Measurements from ENCODE around the gene AQP5.

AQP5 gene

GRCh38 chr12:49961111-49961922 lies at the start of gene AQP5:
TSS of gene AQP5 (plus strand) at chr12:49961872. CDS start at chr12:49962018, 146 bp downstream.
- DNase-seq = no peak

DNA sequence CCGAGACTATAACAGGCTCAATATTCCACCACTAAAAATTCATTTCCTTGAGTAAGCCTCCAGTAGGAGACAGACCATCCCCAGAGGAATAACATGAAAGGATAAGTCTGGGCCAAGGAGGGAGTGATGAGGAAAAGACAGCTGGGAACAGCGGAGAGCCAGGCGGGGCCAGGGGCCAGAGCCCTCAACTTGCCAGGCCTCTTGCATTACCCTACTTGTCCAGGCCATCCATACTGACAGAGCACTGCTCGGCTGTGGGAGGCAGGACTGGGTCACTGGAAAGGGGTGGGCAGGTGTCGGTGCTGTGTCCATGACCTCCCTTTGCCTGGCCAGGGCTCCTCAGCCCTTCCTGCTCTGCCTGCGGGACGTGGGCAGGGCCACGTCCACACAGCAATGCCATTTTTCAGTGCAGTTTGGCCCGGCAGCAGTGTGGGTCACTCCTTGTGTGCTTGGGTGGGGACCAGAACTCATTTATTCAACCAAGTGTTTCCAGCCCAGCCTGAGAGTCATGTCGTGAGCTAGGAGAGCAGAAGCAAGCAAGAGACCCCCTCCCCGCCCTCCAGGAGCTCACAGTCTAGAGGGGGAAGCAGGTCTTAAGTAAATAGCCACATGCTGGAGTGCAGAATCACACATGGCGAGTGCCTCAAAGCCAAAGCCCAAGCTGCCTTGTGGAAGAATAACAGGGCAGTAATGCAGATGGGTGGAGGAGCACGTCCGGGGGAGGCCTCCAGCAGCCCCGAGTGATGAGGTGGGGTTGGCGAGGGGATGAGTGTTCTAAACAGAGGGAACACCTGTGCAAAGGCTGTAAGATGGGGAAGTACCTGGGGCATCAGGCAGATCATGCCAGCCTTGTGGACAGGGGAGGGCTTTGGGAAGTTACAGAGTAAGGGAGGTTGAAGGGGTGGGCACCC lies 49.1 kb upstream of the AQP5 start:
- DNase-seq = no peak

DNA sequence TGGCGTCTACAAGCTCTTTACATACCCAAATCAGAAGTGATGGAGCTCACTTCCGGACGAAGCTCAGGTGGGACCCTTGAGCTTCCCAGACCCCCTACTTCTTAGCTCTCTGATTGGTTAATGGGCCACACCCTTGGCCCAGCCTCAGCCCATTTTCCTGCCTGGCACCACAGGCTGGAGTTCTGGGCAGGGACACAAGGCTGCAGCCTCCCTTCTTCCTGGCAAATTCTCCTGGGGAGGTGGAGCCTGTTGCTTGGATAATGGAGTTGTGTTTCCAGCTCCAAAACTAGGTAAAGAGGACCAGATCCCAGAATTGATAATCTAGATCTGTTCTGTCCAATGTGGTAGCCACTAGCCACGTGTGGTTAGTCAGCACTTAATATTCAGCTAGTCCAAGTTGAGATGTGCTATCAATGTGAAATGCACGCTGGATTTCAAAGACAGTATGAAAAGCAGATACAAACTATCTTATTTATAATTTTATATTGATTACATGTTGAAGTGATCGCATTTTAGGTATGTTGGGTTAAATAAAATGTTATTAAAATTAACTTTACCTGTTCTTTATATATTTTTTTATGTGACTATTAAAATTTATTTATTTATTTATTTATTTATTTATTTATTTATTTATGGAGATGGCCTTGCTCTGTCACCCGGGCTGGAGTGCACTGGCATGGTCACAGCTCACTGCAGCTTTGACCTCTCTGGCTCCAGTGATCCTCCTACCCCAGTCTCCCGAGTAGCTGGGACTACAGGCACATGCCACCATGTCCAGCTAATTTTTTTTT lies 45.3 kb upstream of the AQP5 start:
- DNase-seq = no peak

- no peak for DNase-seq
These were observed 44.4 kb upstream of the AQP5 start for GRCh38 chr12:49917166-49917787.

DNA sequence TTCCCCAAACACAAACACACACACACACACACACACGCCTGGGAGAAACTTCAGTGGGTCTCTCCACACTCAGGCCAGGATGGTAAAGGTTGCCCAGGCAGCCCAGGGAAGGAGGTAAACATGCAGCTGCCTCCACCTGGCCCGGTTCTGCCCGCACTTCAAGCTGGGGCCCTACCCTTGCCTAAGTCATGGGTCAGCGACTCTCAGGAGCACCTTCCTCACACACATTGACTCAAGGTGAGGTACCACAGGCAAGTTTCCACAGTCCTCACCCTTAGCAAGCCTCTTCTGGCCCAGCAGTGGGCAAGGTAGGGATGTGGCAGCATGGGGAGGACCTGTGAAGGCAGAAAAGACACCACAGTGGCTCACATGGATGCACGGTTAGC lies 43.9 kb upstream of the AQP5 start:
- DNase-seq = no peak

GRCh38 chr12:49920241-49920914 lies 41.3 kb upstream of the AQP5 start:
- no peak for DNase-seq

DNA sequence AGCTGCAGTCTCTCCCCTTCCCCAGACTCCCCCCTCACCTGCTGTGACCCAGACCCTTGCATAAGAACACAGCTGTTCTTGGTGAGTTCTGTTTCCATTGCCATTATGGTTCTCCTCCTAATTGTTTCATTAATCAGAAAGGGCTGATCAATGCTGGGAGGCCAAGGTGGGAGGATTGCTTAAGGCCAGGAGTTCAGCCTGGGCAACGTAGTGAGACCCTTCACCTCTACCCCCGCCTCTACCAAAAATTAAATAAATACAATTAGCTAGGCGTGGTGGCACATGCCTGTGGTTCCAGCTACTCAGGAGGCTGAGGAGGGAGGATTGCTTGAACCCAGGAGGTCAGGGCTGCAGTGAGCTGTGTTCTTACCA lies 40.8 kb upstream of the AQP5 start:
- no peak for DNase-seq

DNA sequence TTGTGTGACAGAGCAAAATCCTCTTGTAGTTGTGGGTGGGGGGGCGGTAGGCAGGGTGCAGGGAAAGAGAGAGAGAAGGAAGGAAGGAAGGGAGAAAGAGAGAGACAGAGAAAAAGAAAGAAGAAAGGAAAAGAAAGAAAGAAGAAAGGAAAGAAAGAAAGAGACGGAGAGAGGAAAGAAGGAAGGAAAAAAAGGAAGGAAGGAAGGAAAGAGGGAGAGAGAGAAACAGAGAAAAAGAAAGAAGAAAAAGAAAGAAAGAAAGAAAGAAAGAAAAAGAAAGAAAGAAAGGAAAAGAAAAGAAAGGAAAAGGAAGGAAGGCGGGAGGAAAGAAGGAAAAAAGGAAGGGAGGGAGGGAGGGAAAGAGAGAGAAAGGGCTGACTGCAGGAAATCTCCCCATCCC lies 40.4 kb upstream of the AQP5 start:
- no peak for DNase-seq

DNA sequence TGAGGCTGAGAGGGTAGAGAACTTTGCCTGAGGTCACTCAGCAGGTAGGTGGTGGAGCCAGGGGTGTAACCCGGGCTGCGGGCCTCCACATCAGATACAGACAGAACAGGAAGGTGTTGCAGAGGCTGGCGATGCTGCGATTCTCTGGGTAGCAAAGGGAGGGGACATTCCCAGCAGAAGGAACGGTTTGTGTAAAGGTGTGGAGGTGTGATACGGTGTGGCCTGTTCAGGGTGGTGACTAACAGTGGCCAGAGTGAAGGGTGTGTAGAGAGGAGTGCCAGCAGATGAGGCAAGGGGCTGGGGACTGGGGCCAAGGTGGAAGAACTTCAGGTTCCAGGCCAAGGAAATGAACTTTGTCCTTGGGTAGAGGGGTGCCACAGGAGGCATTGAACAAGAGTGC lies 39.7 kb upstream of the AQP5 start:
- no peak for DNase-seq

DNA sequence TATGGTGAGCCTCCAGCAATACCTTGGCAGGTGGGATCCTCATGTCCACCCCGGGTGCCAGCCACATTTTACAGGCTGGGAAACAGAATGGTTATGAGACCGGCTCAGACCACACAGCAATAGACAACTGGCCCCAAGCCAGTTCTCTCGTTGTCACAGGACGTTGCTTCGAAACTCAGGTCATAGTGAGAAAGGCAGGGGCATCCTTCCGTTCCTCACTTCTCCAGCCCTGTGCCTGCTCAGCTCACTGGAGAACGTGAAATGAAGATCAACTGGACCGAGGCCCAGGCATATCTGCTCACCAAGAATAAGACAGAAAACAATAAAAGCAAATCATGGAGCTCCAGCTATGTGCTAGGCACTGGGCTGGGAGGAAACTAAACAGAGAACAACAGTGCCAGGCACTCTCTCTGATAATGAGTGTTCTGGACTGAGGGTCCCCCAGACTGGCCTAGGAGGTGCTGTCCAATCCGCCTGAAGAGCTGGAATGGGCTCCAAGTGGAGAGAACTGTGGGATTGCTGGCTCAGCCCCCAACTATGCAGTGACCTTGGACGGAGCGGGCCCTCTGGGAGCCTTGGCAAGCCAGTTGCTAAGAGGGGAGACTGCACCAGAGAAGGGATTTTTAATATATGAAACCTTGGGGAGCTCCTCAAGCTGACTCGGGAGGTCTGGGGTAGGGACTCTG lies 39.2 kb upstream of the AQP5 start:
- no peak for DNase-seq

- no peak for DNase-seq
These were observed 38.5 kb upstream of the AQP5 start for GRCh38 chr12:49923035-49923644.

GRCh38 chr12:49923880-49924556 lies 37.7 kb upstream of the AQP5 start:
- DNase-seq = no peak

- DNase-seq = no peak
These were observed 36.9 kb upstream of the AQP5 start for GRCh38 chr12:49924628-49925246.

- DNase-seq = no peak
These were observed 36.1 kb upstream of the AQP5 start for GRCh38 chr12:49925433-49926204.

- no peak for DNase-seq
These were observed 33.2 kb upstream of the AQP5 start for GRCh38 chr12:49928471-49928870.

DNA sequence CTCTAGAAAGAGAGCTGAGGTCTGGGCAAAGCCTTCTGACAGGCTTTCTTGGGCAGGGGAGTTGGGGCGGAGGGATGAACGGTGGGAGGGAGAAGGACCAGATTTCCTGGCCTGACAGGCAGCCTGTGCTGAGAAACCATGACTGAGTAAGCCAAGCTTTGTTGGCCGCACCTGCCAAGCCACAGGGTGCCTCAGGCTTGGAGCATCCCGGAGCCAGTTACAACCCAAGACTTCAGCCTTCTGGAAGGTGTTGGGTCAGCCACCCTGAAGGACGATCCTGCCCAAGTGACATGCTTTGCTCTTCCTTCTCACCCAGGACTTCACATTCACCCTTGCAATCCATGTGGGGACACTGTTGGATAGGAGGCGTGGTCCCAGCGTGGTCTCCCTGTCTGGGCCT lies 32.1 kb upstream of the AQP5 start:
- DNase-seq = no peak

- DNase-seq = no peak
These were observed 31.0 kb upstream of the AQP5 start for GRCh38 chr12:49930515-49931288.

DNA sequence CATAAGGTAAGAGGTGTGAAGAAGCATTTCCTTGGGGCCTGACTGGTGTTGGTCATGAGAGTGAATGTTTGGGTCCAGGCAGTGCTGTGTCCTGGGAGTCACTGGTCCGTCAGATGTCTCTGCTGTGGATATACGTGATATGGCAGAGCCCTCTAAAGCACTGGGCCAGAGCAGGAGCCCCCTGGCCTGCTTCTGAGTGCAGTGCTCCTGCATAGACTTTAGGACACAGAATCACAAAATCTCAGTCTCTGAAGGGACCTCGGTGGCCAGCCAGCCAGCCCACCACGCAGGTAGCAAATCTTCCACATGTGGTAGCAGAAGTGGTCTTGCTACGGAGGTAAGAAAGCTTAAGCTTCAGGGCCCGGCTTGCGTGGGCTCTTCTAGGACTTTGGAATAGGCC lies 29.6 kb upstream of the AQP5 start:
- no peak for DNase-seq

Measured in NCI-H774 (cell line).